Activated CD8-positive, alpha-beta T cell treated with anti-CD3 and anti-CD28 coated beads for 36 hours (primary cell): ENCODE data around the gene OR51T1. TPM values are rescaled to one million over a fixed set of nuclear protein-coding genes. Genes with fewer than 3 reads are reported as not detected.

Experiments
- ATAC-seq: fragments of 200-7000 bp; cut with Tn5 transposase; one replicate; pipeline ENCODE4 v1.10.0; 2021; ENCODE audit warnings: mild to moderate bottlenecking, moderate library complexity
- CTCF ChIA-PET: fragments of 350-600 bp; sonication (Branson Sonifier 250); formaldehyde crosslinking; loops from one replicate; lab custom pipeline; 2021; ENCODE audit warnings: antibody characterized with exemption; lab: Charles Lee
- POLR2A ChIA-PET: fragments of 350-600 bp; sonication (Branson Sonifier 250); formaldehyde crosslinking; loops from one replicate; lab custom pipeline; 2021; ENCODE audit warnings: antibody characterized with exemption; lab: Charles Lee
- DNase-seq: peaks from one replicate; pipeline ENCODE4 v3.0.0-alpha.2; 2020
- H3K27ac Mint-ChIP-seq: one replicate; pipeline ENCODE4 v1.8.0; 2021; ENCODE audit warnings: mild to moderate bottlenecking, mixed read lengths
- H3K27me3 Mint-ChIP-seq: one replicate; pipeline ENCODE4 v1.8.0; 2021; ENCODE audit warnings: mixed read lengths
- H3K36me3 Mint-ChIP-seq: one replicate; pipeline ENCODE4 v1.8.0; 2021; ENCODE audit warnings: low read depth, mixed read lengths
- H3K4me1 Mint-ChIP-seq: one replicate; pipeline ENCODE4 v1.8.0; 2021; ENCODE audit warnings: low read depth, mixed read lengths
- H3K4me3 Mint-ChIP-seq: one replicate; pipeline ENCODE4 v1.8.0; 2021; ENCODE audit warnings: mild to moderate bottlenecking, moderate library complexity, mixed read lengths
- H3K9me3 Mint-ChIP-seq: one replicate; pipeline ENCODE4 v1.8.0; 2021; ENCODE audit warnings: mixed read lengths
- CTCF ChIP-seq: fragments of 200-600 bp; IDR thresholded peaks from one replicate; pipeline ENCODE4 v1.8.0; 2022; ENCODE audit warnings: antibody characterized with exemption, mild to moderate bottlenecking
- intact Hi-C: fragments of 100-400 bp; cut with micrococcal nuclease; formaldehyde crosslinking; loops from one replicate; pipeline ENCODE4 v1.10.0; 2022
- total RNA-seq, 2 experiments: library from RNA; stranded (reverse); gene quantifications; one replicate each; pipeline ENCODE4 v1.2.3, GENCODE V29; 2021

Gene OR51T1
- total RNA-seq, 2 experiments from 2014 or later = not detected

GRCh38 chr11:4903484-4903883, 21.8 kb downstream of the OR51T1 start, which contains the start of gene OR51A7:
Gene OR51A7, plus strand, starts transcription at chr11:4903783. Its CDS starts 3,587 bp downstream, at chr11:4907370.
- TF ChIP-seq CTCF = no peak
- CTCF ChIA-PET = no interaction called here
- Mint-ChIP-seq H3K4me3 (no peak within 1 kb of the TSS), H3K27me3 (peaks cover 4% of the 10 kb centered on the region), H3K27ac (no peak within 1 kb of the TSS), H3K9me3 (no peaks in the 10 kb centered on the region), H3K4me1 (no peaks in the 10 kb centered on the region), H3K36me3 (no peaks in the 10 kb centered on the region)
- POLR2A ChIA-PET = no interaction called here
- ATAC-seq (no peak), DNase-seq (no peak)
- intact Hi-C loops = no loop called here

DNA sequence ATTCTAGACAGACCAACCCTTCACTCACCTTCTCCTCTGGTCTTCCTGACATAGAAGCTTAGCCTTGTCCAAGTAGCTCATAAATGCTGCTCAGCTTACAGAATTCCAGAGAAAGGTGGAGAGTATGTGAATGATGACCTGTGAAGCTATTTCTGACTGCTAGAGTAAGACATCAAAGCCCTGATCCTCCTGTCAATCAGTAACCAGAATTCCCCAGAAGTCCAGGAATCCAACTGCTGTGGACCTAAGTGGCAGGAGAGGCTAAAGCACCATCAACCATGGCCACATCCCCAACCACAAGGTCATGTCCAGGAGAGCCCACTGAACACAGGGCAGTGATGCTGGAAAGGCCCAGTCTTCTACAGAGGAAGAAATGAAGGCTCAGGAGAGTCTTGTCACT, 34.9 kb downstream of the OR51T1 start:
- ChIA-PET CTCF (no interaction called here), POLR2A (no interaction called here)
- intact Hi-C loops = no loop called here
- Mint-ChIP-seq H3K27ac (no peak overlapping the region), H3K4me1 (no peaks in the 10 kb centered on the region), H3K9me3 (no peaks in the 10 kb centered on the region), H3K4me3 (no peak overlapping the region), H3K36me3 (no peaks in the 10 kb centered on the region), H3K27me3 (no peaks in the 10 kb centered on the region)
- no peak for DNase-seq
- TF ChIP-seq CTCF = no peak
- no peak for ATAC-seq

GRCh38 chr11:4919250-4919649, 37.5 kb downstream of the OR51T1 start, which contains the start of gene OR51G2:
Gene OR51G2, minus strand, starts transcription at chr11:4919350. Its CDS starts 3,687 bp downstream, at chr11:4915663.
- H3K4me1 Mint-ChIP-seq = no peaks in the 10 kb centered on the region
- ChIA-PET CTCF (no interaction called here), POLR2A (no interaction called here)
- no peaks in the 10 kb centered on the region for H3K36me3 Mint-ChIP-seq
- no peak for TF ChIP-seq CTCF
- no peak for ATAC-seq
- DNase-seq = no peak
- H3K9me3 Mint-ChIP-seq = no peaks in the 10 kb centered on the region
- intact Hi-C loops = no loop called here
- H3K4me3 Mint-ChIP-seq = no peak within 1 kb of the TSS
- no peak within 1 kb of the TSS for H3K27ac Mint-ChIP-seq
- H3K27me3 Mint-ChIP-seq = peaks cover 1% of the 10 kb centered on the region

DNA sequence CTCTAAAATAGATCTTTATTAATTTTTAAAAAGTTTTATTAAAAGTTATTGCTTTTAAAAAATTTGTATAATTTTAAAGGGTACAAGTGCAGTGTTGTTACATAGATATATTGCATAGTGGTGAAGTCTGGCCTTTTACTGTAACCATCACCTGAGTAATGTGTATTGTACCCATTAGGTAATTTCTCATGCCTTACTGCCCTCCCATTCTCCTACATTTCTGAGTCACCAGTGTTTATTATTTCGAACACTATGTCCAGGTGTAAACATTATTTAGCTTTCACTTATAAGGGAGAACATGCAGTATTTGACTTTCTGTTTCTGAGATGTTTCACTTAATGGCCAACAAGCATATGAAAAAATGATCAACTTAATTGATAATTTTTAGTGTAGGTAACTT, 40.1 kb downstream of the OR51T1 start:
- no peak for ATAC-seq
- intact Hi-C loops = no loop called here
- no peak for TF ChIP-seq CTCF
- Mint-ChIP-seq H3K4me1 (no peaks in the 10 kb centered on the region), H3K4me3 (no peak overlapping the region), H3K27me3 (peaks cover 4% of the 10 kb centered on the region), H3K9me3 (no peaks in the 10 kb centered on the region), H3K36me3 (no peaks in the 10 kb centered on the region), H3K27ac (no peak overlapping the region)
- ChIA-PET POLR2A (no interaction called here), CTCF (no interaction called here)
- DNase-seq = no peak

- intact Hi-C loops = no loop called here
- DNase-seq (no peak), ATAC-seq (no peak)
- ChIA-PET CTCF (no interaction called here), POLR2A (no interaction called here)
- H3K4me1 Mint-ChIP-seq = no peaks in the 10 kb centered on the region
- no peak overlapping the region for H3K27ac Mint-ChIP-seq
- TF ChIP-seq CTCF = no peak
- H3K4me3 Mint-ChIP-seq = no peak overlapping the region
- peaks cover 4% of the 10 kb centered on the region for H3K27me3 Mint-ChIP-seq
- no peaks in the 10 kb centered on the region for H3K9me3 Mint-ChIP-seq
- H3K36me3 Mint-ChIP-seq = no peaks in the 10 kb centered on the region
Measured at GRCh38 chr11:4922304-4922703, 40.6 kb downstream of the OR51T1 start.
